Measurements from ENCODE around the gene AHRR. TPM values are rescaled to one million over a fixed set of nuclear protein-coding genes. Genes with fewer than 3 reads are reported as not detected.

AHRR gene
- total RNA-seq, 2 donors from 2014 or later: 1.9 to 17.7 TPM

DNA sequence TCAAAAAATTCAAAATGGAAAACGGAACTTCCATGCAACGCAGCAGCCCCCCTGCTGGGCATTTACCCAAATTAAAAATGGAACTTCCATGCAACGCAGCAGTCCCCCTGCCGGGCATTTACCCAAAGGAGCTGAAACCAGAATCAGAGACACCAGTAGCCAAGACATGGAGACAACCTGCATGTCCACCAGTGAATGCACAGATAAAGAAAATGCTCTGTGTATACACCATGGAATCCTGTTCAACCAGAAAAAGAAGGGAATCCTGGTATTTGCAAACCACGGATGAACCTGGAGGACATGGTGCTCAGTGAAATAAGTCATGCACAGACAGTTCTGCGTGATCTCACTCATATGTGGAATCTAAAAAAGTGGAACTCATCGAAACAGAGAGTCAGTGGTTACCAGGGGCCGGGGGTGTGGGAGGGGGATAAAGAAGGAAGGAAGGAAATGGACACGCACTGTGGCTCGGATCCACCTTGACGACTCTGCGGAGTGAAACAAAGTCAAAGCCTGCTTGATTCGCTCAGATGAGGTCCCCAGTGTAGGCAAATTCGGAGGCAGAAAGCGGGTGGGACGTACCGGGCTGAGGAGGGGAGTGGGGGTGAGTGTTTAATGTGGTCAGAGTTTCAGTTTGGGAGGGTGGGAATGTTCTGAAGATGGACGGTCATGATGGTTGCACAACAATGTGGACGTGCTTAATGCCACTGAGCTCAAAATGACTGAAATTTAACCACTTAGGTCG is 81.3 kb downstream of the AHRR start:
- 81% methylated on average over 20 of the region's 20 CpGs for WGBS
- Histone ChIP-seq H3K9me3 (no peaks in the 10 kb centered on the region), H3K36me3 (no peaks in the 10 kb centered on the region), H3K4me3 (no peak overlapping the region), H3K27ac (no peak overlapping the region), H3K27me3 (replicated peaks; ENCODE audit: insufficient read depth) (no peaks in the 10 kb centered on the region), H3K4me1 (replicated peaks) (no peaks in the 10 kb centered on the region)
- intact Hi-C loops (cut with DNase I): no loop called here
- TF ChIP-seq, protein P1, sequence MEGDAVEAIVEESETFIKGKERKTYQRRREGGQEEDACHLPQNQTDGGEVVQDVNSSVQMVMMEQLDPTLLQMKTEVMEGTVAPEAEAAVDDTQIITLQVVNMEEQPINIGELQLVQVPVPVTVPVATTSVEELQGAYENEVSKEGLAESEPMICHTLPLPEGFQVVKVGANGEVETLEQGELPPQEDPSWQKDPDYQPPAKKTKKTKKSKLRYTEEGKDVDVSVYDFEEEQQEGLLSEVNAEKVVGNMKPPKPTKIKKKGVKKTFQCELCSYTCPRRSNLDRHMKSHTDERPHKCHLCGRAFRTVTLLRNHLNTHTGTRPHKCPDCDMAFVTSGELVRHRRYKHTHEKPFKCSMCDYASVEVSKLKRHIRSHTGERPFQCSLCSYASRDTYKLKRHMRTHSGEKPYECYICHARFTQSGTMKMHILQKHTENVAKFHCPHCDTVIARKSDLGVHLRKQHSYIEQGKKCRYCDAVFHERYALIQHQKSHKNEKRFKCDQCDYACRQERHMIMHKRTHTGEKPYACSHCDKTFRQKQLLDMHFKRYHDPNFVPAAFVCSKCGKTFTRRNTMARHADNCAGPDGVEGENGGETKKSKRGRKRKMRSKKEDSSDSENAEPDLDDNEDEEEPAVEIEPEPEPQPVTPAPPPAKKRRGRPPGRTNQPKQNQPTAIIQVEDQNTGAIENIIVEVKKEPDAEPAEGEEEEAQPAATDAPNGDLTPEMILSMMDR (IDR thresholded peaks at IDR 0.05): no peak
- TF ChIP-seq POLR2AphosphoS5 (IDR thresholded peaks at IDR 0.05) (no peak), POLR2A (IDR thresholded peaks at IDR 0.05) (no peak)
- no peak for DNase-seq (ENCODE audit: low spot score)

DNA sequence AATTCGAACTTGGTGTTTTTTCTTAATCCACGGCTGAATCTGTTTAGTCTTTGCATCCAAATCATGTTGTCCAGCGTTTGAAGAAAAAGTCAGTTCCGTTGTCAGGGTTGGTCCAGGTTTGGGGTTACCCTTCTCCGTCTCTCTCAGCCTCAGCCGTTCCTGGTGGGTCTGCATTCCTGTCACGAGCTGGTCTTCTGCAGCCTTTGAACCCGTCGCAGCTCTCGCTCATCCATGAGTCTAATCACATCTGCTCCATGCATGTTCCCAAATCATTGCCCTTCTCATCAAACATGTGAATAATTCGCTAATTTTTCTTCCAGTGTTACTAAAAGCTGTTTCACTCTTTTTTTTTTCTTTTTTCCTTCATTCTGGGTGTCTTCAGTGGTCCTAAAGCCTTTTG is 82.5 kb downstream of the AHRR start:
- Histone ChIP-seq H3K27ac (no peak overlapping the region), H3K4me3 (no peak overlapping the region), H3K4me1 (replicated peaks) (no peaks in the 10 kb centered on the region), H3K27me3 (replicated peaks; ENCODE audit: insufficient read depth) (no peaks in the 10 kb centered on the region), H3K36me3 (no peaks in the 10 kb centered on the region), H3K9me3 (no peaks in the 10 kb centered on the region)
- intact Hi-C loops (cut with DNase I): no loop called here
- WGBS: 93% methylated on average over 11 of the region's 11 CpGs
- peak; percentile 1 for DNase-seq (ENCODE audit: low spot score)
- TF ChIP-seq, protein P1 (IDR thresholded peaks at IDR 0.05): no peak
- TF ChIP-seq POLR2AphosphoS5 (IDR thresholded peaks at IDR 0.05): no peak
- no peak for TF ChIP-seq POLR2A (IDR thresholded peaks at IDR 0.05)

DNA sequence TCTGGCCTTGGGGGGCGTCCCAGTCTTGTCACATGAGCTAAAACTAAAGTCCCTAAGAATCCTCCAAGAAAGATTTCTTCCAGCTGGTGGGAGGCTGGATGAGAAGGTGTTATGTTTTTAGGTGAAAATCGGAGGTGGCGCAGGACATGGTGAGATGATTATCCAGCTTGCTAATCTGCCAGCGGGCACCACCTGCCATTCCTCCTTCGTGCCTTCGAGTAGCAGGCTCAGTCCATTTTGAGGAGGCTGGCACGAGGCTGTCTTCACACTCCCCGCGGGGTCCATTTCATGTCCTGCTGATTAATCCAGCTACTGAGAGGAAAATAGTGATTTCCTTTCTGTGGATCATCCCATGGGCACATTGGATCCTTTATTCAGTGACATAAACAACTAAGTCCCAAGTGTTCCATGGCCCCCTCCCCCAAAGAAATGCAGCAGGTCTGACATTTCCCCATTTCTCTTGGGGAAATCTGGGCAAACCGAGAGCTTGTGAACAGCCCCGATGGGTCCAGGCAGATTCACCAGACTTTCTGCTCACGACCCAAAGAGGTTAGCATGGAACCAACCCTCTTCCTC is 83.2 kb downstream of the AHRR start:
- Histone ChIP-seq H3K36me3 (no peaks in the 10 kb centered on the region), H3K27me3 (replicated peaks; ENCODE audit: insufficient read depth) (no peaks in the 10 kb centered on the region), H3K4me3 (no peak overlapping the region), H3K9me3 (no peaks in the 10 kb centered on the region), H3K4me1 (replicated peaks) (no peaks in the 10 kb centered on the region), H3K27ac (no peak overlapping the region)
- DNase-seq (ENCODE audit: low spot score): no peak
- intact Hi-C loops (cut with DNase I): no loop called here
- TF ChIP-seq POLR2A (IDR thresholded peaks at IDR 0.05) (no peak), POLR2AphosphoS5 (IDR thresholded peaks at IDR 0.05) (no peak)
- TF ChIP-seq, protein P1 (IDR thresholded peaks at IDR 0.05): no peak
- 88% methylated on average over 12 of the region's 12 CpGs for WGBS

DNA sequence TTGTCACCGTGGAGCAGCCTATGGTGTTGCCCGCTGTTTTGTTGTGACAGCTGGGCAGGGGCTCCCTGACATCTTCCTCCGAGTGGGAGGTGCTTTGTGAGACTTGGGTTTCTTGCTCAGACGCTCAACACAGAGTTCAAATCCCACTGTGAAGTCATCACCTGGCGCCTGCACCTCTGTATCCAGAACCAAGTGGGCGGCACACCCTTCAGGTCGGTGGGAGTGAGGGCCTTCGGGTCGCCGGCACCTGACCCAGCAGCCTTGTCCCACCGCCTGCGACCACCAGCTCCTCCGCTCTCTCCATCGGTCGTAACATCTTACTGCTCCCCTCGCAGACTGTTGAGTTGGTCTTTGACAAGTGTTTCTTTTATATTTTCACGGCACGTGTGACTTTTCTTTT is 83.9 kb downstream of the AHRR start:
- 79% methylated on average over 18 of the region's 18 CpGs for WGBS
- TF ChIP-seq, protein P1 (IDR thresholded peaks at IDR 0.05): no peak
- no peak for TF ChIP-seq POLR2A (IDR thresholded peaks at IDR 0.05)
- no peak for TF ChIP-seq POLR2AphosphoS5 (IDR thresholded peaks at IDR 0.05)
- no peak overlapping the region for H3K27ac ChIP-seq
- no peaks in the 10 kb centered on the region for H3K9me3 ChIP-seq
- intact Hi-C loops (cut with DNase I): no loop called here
- no peak overlapping the region for H3K4me3 ChIP-seq
- no peaks in the 10 kb centered on the region for H3K36me3 ChIP-seq
- no peaks in the 10 kb centered on the region for H3K27me3 ChIP-seq (replicated peaks; ENCODE audit: insufficient read depth)
- H3K4me1 ChIP-seq (replicated peaks): no peaks in the 10 kb centered on the region
- DNase-seq (ENCODE audit: low spot score): no peak

DNA sequence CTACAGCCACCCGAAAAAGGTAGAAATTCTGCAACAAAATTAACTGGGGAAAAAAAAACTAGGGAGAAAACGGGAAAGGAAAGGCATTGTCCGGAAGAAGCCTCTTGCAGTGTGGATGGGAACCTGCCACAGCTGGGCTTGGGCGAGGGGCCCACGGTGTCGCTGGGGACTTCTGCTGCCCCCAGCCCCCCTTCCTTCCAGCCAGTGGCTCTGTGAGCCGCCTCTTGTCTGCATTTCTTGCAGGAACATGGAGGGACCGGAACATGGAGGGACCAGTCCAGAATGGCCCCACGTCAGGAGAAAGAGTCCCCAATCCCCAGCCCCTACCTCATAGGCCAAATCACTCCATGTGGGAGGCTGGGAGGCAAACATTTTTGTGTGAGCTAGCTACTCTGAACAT is 84.5 kb downstream of the AHRR start:
- DNase-seq (ENCODE audit: low spot score): no peak
- Histone ChIP-seq H3K27ac (no peak overlapping the region), H3K4me3 (no peak overlapping the region), H3K36me3 (no peaks in the 10 kb centered on the region), H3K9me3 (no peaks in the 10 kb centered on the region), H3K27me3 (replicated peaks; ENCODE audit: insufficient read depth) (no peaks in the 10 kb centered on the region), H3K4me1 (replicated peaks) (no peaks in the 10 kb centered on the region)
- TF ChIP-seq POLR2AphosphoS5 (IDR thresholded peaks at IDR 0.05) (no peak), POLR2A (IDR thresholded peaks at IDR 0.05) (no peak)
- TF ChIP-seq, protein P1 (IDR thresholded peaks at IDR 0.05): no peak
- 76% methylated on average over 9 of the region's 9 CpGs for WGBS
- intact Hi-C loops (cut with DNase I): no loop called here
